Measurements from ENCODE around the gene TCF4.

Gene TCF4

DNA sequence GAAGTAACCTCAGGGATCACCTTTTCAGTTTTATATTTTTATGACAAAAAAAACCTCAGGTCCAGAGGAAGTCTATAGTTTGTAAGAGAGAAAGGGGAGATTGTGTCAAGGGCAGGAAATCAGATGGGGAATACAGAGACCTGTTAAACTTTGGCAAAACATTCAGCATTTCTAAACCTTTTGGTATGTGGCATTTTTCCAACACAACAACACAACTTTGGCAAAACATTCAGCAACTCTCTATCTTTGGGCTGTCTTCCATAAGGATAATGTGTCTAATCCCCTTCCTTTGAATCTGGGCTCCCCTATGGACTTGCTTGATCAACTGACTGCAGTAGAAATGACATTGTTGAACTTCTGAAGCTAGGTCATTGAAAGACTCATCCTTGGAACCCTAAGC lies 408.2 kb downstream of the TCF4 start:
- CTCF ChIA-PET, result interaction anchor here (0.6 kb wide), 1 partner anchor 813 kb away, joined by 4 read pairs; no protein-coding TSS in a partner anchor
- TF ChIP-seq ZNF174 (tag by site-specific recombination; IDR thresholded peaks at IDR 0.05) (no peak), ZNF155 (tag by site-specific recombination; IDR thresholded peaks at IDR 0.05) (no peak), ZNF624 (tag by site-specific recombination; IDR thresholded peaks at IDR 0.05) (no peak), ZNF571 (tag by site-specific recombination; IDR thresholded peaks at IDR 0.05) (no peak), ZNF76 (tag by site-specific recombination; IDR thresholded peaks at IDR 0.05; ENCODE audit: borderline replicate concordance, low read depth) (no peak), ZNF175 (tag by site-specific recombination; IDR thresholded peaks at IDR 0.05) (no peak), MYNN (tag by site-specific recombination; IDR thresholded peaks at IDR 0.05; ENCODE audit: borderline replicate concordance) (no peak), ZNF391 (tag by site-specific recombination; IDR thresholded peaks at IDR 0.05; ENCODE audit: borderline replicate concordance, low read depth) (no peak), ZNF19 (tag by site-specific recombination; IDR thresholded peaks at IDR 0.05; ENCODE audit: low read depth) (no peak), ZNF629 (tag by site-specific recombination; IDR thresholded peaks at IDR 0.05) (no peak), ZNF623 (tag by site-specific recombination; IDR thresholded peaks at IDR 0.05) (no peak), ZBTB48 (tag by site-specific recombination; IDR thresholded peaks at IDR 0.05) (no peak), ZNF157 (tag by site-specific recombination; IDR thresholded peaks at IDR 0.05) (no peak)
- TF ChIP-seq, protein P1, sequence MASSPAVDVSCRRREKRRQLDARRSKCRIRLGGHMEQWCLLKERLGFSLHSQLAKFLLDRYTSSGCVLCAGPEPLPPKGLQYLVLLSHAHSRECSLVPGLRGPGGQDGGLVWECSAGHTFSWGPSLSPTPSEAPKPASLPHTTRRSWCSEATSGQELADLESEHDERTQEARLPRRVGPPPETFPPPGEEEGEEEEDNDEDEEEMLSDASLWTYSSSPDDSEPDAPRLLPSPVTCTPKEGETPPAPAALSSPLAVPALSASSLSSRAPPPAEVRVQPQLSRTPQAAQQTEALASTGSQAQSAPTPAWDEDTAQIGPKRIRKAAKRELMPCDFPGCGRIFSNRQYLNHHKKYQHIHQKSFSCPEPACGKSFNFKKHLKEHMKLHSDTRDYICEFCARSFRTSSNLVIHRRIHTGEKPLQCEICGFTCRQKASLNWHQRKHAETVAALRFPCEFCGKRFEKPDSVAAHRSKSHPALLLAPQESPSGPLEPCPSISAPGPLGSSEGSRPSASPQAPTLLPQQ (tag by site-specific recombination; IDR thresholded peaks at IDR 0.05), result no peak
- TF ChIP-seq, protein P2, sequence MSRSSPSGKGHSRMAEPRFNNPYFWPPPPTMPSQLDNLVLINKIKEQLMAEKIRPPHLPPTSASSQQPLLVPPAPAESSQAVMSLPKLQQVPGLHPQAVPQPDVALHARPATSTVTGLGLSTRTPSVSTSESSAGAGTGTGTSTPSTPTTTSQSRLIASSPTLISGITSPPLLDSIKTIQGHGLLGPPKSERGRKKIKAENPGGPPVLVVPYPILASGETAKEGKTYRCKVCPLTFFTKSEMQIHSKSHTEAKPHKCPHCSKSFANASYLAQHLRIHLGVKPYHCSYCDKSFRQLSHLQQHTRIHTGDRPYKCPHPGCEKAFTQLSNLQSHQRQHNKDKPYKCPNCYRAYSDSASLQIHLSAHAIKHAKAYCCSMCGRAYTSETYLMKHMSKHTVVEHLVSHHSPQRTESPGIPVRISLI (tag by site-specific recombination; IDR thresholded peaks at IDR 0.05), result no peak
- TF ChIP-seq, protein P3, sequence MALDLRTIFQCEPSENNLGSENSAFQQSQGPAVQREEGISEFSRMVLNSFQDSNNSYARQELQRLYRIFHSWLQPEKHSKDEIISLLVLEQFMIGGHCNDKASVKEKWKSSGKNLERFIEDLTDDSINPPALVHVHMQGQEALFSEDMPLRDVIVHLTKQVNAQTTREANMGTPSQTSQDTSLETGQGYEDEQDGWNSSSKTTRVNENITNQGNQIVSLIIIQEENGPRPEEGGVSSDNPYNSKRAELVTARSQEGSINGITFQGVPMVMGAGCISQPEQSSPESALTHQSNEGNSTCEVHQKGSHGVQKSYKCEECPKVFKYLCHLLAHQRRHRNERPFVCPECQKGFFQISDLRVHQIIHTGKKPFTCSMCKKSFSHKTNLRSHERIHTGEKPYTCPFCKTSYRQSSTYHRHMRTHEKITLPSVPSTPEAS (tag by site-specific recombination; IDR thresholded peaks at IDR 0.05), result no peak
- TF ChIP-seq, protein P4, sequence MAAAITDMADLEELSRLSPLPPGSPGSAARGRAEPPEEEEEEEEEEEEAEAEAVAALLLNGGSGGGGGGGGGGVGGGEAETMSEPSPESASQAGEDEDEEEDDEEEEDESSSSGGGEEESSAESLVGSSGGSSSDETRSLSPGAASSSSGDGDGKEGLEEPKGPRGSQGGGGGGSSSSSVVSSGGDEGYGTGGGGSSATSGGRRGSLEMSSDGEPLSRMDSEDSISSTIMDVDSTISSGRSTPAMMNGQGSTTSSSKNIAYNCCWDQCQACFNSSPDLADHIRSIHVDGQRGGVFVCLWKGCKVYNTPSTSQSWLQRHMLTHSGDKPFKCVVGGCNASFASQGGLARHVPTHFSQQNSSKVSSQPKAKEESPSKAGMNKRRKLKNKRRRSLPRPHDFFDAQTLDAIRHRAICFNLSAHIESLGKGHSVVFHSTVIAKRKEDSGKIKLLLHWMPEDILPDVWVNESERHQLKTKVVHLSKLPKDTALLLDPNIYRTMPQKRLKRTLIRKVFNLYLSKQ (tag by site-specific recombination; IDR thresholded peaks at IDR 0.05; ENCODE audit: borderline replicate concordance), result no peak
- TF ChIP-seq, protein P5, sequence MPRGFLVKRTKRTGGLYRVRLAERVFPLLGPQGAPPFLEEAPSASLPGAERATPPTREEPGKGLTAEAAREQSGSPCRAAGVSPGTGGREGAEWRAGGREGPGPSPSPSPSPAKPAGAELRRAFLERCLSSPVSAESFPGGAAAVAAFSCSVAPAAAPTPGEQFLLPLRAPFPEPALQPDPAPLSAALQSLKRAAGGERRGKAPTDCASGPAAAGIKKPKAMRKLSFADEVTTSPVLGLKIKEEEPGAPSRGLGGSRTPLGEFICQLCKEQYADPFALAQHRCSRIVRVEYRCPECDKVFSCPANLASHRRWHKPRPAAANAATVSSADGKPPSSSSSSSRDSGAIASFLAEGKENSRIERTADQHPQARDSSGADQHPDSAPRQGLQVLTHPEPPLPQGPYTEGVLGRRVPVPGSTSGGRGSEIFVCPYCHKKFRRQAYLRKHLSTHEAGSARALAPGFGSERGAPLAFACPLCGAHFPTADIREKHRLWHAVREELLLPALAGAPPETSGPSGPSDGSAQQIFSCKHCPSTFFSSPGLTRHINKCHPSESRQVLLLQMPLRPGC (tag by site-specific recombination; IDR thresholded peaks at IDR 0.05), result no peak
- H3K36me3 ChIP-seq (ENCODE audit: control insufficient read depth in 2 of 2, insufficient read depth in 1 of 2, low read length in 2 of 2), result no peaks in the 10 kb centered on the region
- no peaks in the 10 kb centered on the region for H3K4me1 ChIP-seq (ENCODE audit: control insufficient read depth, insufficient read depth, low read length)
- no peak overlapping the region for H3K27ac ChIP-seq (ENCODE audit: extremely low read depth, low read depth, low read length)
- POLR2A ChIA-PET, result no interaction called here
- no peak overlapping the region for H3K4me3 ChIP-seq (ENCODE audit: low read depth, low read length)
- H3K9me3 ChIP-seq (ENCODE audit: control insufficient read depth, insufficient read depth, low read depth, low read length), result no peaks in the 10 kb centered on the region

DNA sequence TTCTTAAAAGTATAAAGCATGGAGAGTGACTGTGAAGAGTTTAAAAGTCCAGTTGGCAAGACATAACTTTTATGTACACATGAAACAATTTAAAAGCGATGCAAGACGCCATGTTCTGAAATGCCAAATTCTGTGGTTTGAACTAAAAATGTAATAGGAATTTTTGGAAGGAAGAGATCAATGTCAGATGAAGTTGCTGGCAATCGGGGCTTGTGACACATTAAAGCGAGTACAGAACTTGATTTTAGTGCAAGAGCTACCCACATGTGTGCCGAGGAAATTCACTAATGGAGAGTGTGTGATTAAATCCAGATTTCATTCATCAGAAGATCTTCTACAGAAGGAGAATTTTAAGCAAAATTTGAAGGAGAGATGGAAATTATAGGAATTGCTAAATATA lies 408.6 kb downstream of the TCF4 start:
- CTCF ChIA-PET, result interaction anchor here (0.5 kb wide), 1 partner anchor 236 kb away, joined by 3 read pairs; no protein-coding TSS in a partner anchor
- Histone ChIP-seq H3K36me3 (ENCODE audit: control insufficient read depth in 2 of 2, insufficient read depth in 1 of 2, low read length in 2 of 2) (no peaks in the 10 kb centered on the region), H3K4me1 (ENCODE audit: control insufficient read depth, insufficient read depth, low read length) (no peaks in the 10 kb centered on the region), H3K4me3 (ENCODE audit: low read depth, low read length) (no peak overlapping the region), H3K27ac (ENCODE audit: extremely low read depth, low read depth, low read length) (no peak overlapping the region), H3K9me3 (ENCODE audit: control insufficient read depth, insufficient read depth, low read depth, low read length) (no peaks in the 10 kb centered on the region)
- POLR2A ChIA-PET, result no interaction called here
- TF ChIP-seq ZNF10 (tag by site-specific recombination; IDR thresholded peaks at IDR 0.05) (no peak), ZEB2 (tag by site-specific recombination; IDR thresholded peaks at IDR 0.05) (no peak), ZBTB21 (tag by site-specific recombination; IDR thresholded peaks at IDR 0.05) (no peak), ZSCAN16 (tag by site-specific recombination; IDR thresholded peaks at IDR 0.05) (no peak), ZNF624 (tag by site-specific recombination; IDR thresholded peaks at IDR 0.05) (no peak), ZBTB48 (tag by site-specific recombination; IDR thresholded peaks at IDR 0.05) (no peak), ZNF670 (tag by site-specific recombination; IDR thresholded peaks at IDR 0.05; ENCODE audit: low read depth) (no peak), ZNF510 (tag by site-specific recombination; IDR thresholded peaks at IDR 0.05; ENCODE audit: insufficient replicate concordance) (no peak)
- TF ChIP-seq, protein P6, sequence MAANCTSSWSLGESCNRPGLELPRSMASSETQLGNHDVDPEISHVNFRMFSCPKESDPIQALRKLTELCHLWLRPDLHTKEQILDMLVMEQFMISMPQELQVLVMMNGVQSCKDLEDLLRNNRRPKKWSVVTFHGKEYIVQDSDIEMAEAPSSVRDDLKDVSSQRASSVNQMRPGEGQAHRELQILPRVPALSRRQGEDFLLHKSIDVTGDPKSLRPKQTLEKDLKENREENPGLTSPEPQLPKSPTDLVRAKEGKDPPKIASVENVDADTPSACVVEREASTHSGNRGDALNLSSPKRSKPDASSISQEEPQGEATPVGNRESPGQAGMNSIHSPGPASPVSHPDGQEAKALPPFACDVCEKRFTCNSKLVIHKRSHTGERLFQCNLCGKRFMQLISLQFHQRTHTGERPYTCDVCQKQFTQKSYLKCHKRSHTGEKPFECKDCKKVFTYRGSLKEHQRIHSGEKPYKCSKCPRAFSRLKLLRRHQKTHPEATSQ (tag by site-specific recombination; IDR thresholded peaks at IDR 0.05), result no peak
- TF ChIP-seq, protein P7, sequence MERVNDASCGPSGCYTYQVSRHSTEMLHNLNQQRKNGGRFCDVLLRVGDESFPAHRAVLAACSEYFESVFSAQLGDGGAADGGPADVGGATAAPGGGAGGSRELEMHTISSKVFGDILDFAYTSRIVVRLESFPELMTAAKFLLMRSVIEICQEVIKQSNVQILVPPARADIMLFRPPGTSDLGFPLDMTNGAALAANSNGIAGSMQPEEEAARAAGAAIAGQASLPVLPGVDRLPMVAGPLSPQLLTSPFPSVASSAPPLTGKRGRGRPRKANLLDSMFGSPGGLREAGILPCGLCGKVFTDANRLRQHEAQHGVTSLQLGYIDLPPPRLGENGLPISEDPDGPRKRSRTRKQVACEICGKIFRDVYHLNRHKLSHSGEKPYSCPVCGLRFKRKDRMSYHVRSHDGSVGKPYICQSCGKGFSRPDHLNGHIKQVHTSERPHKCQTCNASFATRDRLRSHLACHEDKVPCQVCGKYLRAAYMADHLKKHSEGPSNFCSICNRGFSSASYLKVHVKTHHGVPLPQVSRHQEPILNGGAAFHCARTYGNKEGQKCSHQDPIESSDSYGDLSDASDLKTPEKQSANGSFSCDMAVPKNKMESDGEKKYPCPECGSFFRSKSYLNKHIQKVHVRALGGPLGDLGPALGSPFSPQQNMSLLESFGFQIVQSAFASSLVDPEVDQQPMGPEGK (tag by site-specific recombination; IDR thresholded peaks at IDR 0.05), result no peak
